OCI-LY1 (cell line): ENCODE data around the gene ZNF280A.

Experiments
- CTCF ChIP-seq: fragments of 200-600 bp; sonication (generic), shearing (Covaris generic); IDR thresholded peaks from 2 replicates; pipeline ENCODE4 v1.5.1; 2017; ENCODE audit warnings: mild to moderate bottlenecking, antibody characterized with exemption, low read length, moderate library complexity, mixed read lengths
- EZH2 ChIP-seq: fragments of 200-600 bp; sonication (generic), shearing (Covaris generic); IDR thresholded peaks from 2 replicates; pipeline ENCODE4 v1.8.0; 2017; ENCODE audit warnings: borderline replicate concordance, mixed run types, mild to moderate bottlenecking, antibody characterized with exemption, low read length, moderate library complexity, mixed read lengths

- TF ChIP-seq CTCF (no peak), EZH2 (no peak)
Observed at GRCh38 chr22:22556578-22556977, 36.5 kb upstream of the ZNF280A start.
